ENCODE measurements around the gene HOXC9. TPM values are rescaled to one million over a fixed set of nuclear protein-coding genes. Genes with fewer than 3 reads are reported as not detected.

HOXC9 gene
- total and polyA plus RNA-seq, 2 experiments from 2014 or later, result not detected

GRCh38 chr12:54004063-54004840 is 4.3 kb downstream of the HOXC9 start:
- TF ChIP-seq CTCF (IDR thresholded peaks at IDR 0.05; ENCODE audit: low read depth, low read length), result no peak
- Histone ChIP-seq H3K9me3 (ENCODE audit: low read depth) (no peaks in the 10 kb centered on the region), H3K4me1 (ENCODE audit: low read depth) (no peaks in the 10 kb centered on the region), H3K27ac (no peak overlapping the region), H3K4me3 (no peak overlapping the region), H3K27me3 (peaks cover 100% of the 10 kb centered on the region), H3K36me3 (no peaks in the 10 kb centered on the region)
- no peak for DNase-seq (ENCODE audit: low read depth in 1 of 2, low spot score in 1 of 2)

- no peak overlapping the region for H3K4me3 ChIP-seq
- DNase-seq (ENCODE audit: low read depth in 1 of 2, low spot score in 1 of 2), result no peak
Observed at GRCh38 chr12:54004841-54005530, 5.0 kb downstream of the HOXC9 start.

GRCh38 chr12:54005531-54005852 is 5.5 kb downstream of the HOXC9 start:
- no peaks in the 10 kb centered on the region for H3K4me1 ChIP-seq (ENCODE audit: low read depth)
- DNase-seq (ENCODE audit: low read depth in 1 of 2, low spot score in 1 of 2), result no peak

More at GRCh38 chr12:54004841-54005530, 5.0 kb downstream of the HOXC9 start:
- Histone ChIP-seq H3K27me3 (peaks cover 100% of the 10 kb centered on the region), H3K9me3 (ENCODE audit: low read depth) (no peaks in the 10 kb centered on the region), H3K27ac (no peak overlapping the region), H3K4me1 (ENCODE audit: low read depth) (no peaks in the 10 kb centered on the region), H3K36me3 (no peaks in the 10 kb centered on the region)
- no peak for TF ChIP-seq CTCF (IDR thresholded peaks at IDR 0.05; ENCODE audit: low read depth, low read length)

GRCh38 chr12:54005853-54006558 is 6.0 kb downstream of the HOXC9 start:
- peak; percentile 84 for TF ChIP-seq CTCF (IDR thresholded peaks at IDR 0.05; ENCODE audit: low read depth, low read length)
- DNase-seq (ENCODE audit: low read depth in 1 of 2, low spot score in 1 of 2), result peak; percentile 85 to 94
- Histone ChIP-seq H3K9me3 (ENCODE audit: low read depth) (no peaks in the 10 kb centered on the region), H3K36me3 (no peaks in the 10 kb centered on the region), H3K4me1 (ENCODE audit: low read depth) (no peaks in the 10 kb centered on the region), H3K27ac (no peak overlapping the region), H3K4me3 (no peak overlapping the region), H3K27me3 (peaks cover 100% of the 10 kb centered on the region)

More at GRCh38 chr12:54005531-54005852, 5.5 kb downstream of the HOXC9 start:
- Histone ChIP-seq H3K27me3 (peaks cover 100% of the 10 kb centered on the region), H3K36me3 (no peaks in the 10 kb centered on the region), H3K27ac (no peak overlapping the region), H3K4me3 (no peak overlapping the region), H3K9me3 (ENCODE audit: low read depth) (no peaks in the 10 kb centered on the region)
- no peak for TF ChIP-seq CTCF (IDR thresholded peaks at IDR 0.05; ENCODE audit: low read depth, low read length)

GRCh38 chr12:54006559-54007220 is 6.7 kb downstream of the HOXC9 start:
- Histone ChIP-seq H3K4me3 (no peak overlapping the region), H3K4me1 (ENCODE audit: low read depth) (no peaks in the 10 kb centered on the region), H3K9me3 (ENCODE audit: low read depth) (no peaks in the 10 kb centered on the region), H3K27me3 (peaks cover 100% of the 10 kb centered on the region), H3K27ac (no peak overlapping the region), H3K36me3 (no peaks in the 10 kb centered on the region)
- no peak for TF ChIP-seq CTCF (IDR thresholded peaks at IDR 0.05; ENCODE audit: low read depth, low read length)
- no peak for DNase-seq (ENCODE audit: low read depth in 1 of 2, low spot score in 1 of 2)

Measured in cardiac muscle cell (in vitro differentiated cells and primary cell).